NCI-H1694 treated with DMSO at 0.1 percent for 48 hours (cell line): ENCODE data around the gene KIF6.

Experiments
- DNase-seq: peaks from one replicate; lab custom pipeline; 2025; lab: John Stamatoyannopoulos, UW

The KIF6 gene

GRCh38 chr6:39416728-39417127 is 308.5 kb downstream of the KIF6 start:
- DNase-seq = no peak

DNA sequence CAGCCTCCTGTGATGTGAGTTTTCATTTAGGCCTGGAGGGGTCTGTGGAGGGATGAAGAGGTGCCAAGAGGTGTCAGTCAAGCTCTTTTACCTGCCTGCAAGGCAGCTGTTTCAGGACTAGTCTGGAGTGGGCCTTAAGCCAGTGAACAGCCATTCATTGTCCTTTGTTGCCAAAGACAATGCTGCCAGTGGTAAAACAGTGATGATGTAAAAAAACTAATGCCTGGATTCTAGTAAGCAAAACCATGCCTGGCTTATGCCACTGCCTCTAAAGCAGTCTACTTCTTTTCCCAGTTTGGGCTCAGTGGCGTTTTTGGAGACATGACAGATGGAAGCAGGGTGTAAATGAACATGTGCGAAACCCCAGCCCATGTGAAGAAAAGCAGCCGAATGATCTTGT is 309.2 kb downstream of the KIF6 start:
- no peak for DNase-seq

DNA sequence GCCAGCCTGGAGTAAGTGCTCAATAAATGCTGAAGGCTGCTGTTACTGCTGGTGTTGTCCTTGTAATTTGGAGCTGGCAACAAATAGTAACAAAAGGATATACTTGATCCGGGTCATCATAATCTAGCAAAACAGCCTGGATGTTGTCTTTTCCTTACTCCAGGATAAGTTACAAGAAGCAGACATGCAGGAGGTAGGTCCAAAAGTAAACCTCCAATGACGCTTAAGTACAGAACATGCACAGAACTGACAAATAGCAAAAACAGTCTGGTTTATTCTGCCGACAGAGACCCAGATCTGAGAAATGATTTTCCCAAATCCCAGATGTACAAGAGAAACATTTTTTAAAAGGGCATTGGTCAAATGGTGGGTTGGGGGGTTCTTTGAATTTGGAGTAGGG is 309.7 kb downstream of the KIF6 start:
- DNase-seq = no peak

DNA sequence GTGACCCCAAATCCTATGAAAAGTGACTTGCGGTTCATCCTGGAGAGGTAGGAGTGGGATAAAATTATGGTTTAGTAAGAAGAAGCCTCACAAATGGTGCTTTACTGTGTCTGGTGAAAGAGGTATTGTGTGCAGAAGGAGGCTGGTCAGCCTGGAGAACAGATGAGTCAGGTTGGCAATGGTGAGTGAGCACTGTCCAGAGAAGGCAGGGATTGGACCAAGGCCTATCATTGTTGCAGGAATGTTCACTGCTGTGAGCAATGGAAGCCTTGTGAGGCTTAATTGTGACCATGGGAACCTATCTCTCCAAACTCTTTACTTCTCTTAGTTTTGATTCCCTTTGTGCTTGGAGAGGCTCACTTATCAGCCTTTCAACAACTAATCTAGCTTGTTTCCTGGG is 313.7 kb downstream of the KIF6 start:
- no peak for DNase-seq

- no peak for DNase-seq
These were observed 314.2 kb downstream of the KIF6 start for GRCh38 chr6:39411001-39411400.

DNA sequence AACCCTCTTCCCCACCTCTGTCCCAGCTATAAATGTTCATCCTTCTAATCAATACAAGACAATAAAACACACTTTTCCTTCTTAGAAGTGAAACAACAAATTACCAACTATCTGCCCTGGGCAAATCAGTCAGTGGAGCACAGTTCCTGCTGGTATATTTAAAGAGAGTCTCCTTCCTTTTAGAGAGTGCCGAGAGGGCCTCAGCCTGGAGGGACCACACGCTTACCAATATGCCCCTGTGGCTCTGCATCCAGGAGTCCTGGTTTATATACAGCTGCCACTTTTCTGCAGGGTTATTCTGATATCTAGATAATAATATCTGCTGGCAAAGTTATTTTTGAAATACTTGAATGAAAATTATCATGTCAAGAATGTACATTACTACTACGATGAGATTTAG is 315.3 kb downstream of the KIF6 start:
- no peak for DNase-seq

GRCh38 chr6:39407446-39407993 is 317.7 kb downstream of the KIF6 start:
- no peak for DNase-seq

DNA sequence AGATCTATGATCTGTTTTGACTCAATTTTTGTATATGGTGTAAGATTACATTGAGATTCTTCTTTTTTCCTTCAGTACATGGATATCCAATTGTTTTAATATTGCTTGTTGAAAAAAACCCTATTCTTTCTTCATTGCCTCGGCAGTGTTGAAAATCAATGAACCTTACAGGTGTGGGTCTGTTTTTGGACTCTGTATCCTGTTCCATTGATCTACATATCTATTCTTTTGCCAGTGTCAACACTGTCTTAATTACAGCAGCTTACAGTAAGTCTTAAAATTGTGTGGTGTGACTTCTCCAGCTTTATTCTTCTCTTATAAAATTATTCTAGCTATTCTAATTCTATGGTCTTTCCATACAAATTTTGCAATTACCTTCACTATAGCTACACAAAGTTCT is 320.9 kb downstream of the KIF6 start:
- DNase-seq = no peak

DNA sequence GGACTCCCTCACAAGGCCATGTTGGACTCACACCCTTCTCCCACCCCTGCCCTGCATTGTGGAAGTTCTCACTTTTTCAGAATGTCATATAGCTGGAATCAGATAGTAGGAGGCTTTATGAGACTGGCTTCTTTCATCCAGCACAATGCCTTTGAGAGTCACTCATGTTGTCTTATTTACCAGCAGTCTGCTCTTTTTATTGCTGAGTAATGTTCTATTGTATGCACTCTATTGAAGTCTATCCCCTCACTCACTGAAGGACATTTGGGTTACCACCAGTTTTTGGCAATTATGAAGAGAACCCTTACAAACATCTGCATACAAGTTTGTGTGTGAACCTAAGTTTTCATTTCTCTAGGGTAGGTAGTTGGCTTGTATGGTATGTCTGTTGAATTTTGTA is 321.9 kb downstream of the KIF6 start:
- no peak for DNase-seq

- no peak for DNase-seq
These were observed 322.9 kb downstream of the KIF6 start for GRCh38 chr6:39402239-39402751.

GRCh38 chr6:39401376-39401775 is 323.8 kb downstream of the KIF6 start:
- DNase-seq = no peak

DNA sequence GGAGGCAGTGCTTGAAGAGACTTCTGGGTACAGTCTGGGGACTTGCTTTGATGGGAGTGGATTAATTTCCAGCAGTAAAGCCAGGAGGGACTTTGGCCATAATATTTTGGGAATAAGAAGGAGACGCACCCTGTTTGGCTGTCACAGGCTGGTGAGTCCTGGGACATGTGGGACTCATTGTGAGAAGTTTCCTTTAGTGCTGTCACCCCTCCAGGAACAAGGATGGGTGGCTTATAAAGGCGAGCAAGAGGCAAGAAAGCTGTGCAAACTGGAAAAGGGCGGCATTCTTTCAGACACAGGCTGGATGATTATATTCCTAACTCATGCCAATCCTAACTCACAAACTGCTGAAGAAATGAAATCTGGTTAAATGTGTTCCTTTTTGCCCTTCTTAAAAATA is 325.2 kb downstream of the KIF6 start:
- DNase-seq = no peak

DNA sequence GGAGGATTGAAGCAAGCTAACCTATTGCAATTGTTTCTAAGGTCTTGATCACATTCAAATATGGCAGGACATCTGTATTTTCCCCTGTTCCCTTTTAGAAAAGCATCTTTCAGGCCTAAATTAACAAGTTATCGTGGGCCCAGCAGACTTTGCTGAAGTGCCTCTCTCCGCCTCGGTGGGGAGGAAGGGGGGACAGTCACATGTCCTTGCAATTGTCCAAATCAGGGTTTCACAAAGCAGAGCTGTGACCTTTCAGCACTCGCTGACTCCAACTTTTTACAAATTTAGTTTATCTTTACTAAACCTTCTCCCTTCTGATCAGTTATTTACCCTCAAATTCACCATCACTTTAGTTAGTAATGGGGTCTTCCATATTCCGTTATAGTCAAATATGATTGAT is 328.4 kb downstream of the KIF6 start:
- no peak for DNase-seq

DNA sequence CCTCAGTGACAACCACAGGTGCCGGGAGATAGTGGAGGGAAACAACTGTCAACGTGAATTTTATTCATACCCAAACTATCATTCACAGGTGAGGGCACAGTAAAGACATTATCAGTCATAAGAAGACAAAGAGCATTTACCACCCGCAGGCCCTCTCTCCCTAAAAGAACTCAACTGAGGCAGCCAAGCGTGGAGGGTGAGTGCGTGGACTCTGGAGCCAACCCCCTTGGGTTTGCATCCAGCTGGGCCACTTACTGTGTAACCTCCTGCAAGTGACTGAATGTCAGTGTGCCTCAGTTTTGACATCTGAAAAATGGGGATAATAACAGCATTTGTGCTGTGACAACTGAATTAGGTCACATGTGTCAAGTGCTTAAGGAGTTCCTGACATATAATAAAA is 332.1 kb downstream of the KIF6 start:
- DNase-seq = no peak

- peak; percentile 16 for DNase-seq
These were observed 334.0 kb downstream of the KIF6 start for GRCh38 chr6:39391182-39391581.

GRCh38 chr6:39389484-39389767 is 335.8 kb downstream of the KIF6 start:
- DNase-seq = peak; percentile 66

GRCh38 chr6:39388606-39389483 is 336.4 kb downstream of the KIF6 start:
- DNase-seq = peak; percentile 79

DNA sequence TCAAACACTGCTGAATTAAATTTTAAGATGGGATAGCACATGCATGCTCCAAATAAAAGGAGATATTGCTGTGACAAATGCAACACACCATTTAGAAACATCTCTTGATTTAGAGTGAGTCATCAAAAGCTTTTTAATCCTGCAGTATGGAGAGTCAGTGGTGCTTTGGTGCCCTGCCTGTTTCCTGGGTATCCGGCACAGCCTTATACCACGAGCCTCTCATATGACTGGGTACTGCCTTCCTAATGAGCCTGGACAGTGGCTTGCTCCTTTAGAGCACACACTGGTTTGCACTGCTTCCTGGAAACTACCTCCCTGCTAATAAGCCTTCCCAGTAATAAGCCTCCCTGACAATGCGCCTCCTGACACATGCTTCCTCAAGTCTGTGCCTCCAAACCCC is 337.4 kb downstream of the KIF6 start:
- no peak for DNase-seq

- DNase-seq = no peak
These were observed 338.7 kb downstream of the KIF6 start for GRCh38 chr6:39386487-39386886.

- DNase-seq = no peak
These were observed 343.6 kb downstream of the KIF6 start for GRCh38 chr6:39381550-39382140.

DNA sequence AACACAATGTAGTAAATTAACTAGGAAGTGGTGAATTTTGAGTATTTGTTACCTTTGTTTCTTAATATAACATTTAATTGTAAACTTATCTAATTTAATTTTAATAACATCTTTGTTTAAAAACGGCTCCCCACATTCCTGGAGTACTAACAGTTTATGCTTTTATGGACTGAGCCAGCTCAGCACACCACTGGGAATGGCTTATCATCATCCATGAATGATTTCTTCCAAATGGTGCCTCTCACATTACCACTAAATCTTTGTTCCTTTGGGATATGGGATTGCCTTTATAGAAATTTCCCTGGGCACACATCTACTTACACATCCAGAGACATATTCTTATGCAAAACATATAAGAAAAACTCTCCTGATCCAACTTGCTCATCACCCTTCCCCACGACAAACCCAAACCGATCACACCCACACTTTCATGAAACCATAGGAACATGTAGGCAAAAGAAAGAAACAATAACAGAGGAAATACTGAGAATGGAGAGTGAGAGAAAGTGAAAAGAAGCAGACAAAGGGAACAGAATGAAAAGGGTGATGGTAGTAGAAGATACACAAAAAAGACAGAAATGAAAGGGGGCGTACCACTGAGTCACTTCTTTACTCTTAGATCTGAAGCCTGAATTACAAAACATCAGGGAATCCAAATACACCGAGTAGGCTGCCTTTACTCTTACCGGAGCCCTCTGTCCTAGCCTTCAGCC is 344.2 kb downstream of the KIF6 start:
- no peak for DNase-seq

DNA sequence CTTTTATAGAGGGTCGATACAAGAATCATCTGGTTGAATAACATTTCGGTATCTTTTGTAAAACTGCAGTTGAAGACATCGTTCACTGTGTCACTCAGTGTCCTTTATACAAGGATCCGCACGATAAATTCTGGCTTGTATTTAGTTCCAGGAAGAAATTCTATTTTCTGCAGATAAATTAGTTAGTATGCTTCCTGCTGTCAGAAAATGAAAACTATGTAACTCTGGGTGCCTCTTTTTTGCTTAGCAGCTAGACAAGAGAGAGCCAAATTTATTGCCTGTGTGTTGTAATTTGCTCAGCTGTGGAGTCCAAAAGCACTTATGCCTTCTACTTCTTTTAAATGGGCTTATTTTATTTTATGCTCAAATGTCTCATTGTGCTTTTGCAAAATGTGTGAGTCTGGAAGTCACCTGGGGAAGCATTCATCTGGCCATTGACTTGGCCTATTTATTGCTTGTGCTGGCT is 346.2 kb downstream of the KIF6 start:
- DNase-seq = no peak
